GM12891 (cell line): ENCODE measurements around the gene BTD.

Source experiments
- PAX5 ChIP-seq: IDR thresholded peaks from 2 replicates; pipeline ENCODE4 v1.6.1; 2011; ENCODE audit warnings: low read length, moderate library complexity, mild to moderate bottlenecking; ENCODE audit not compliant: insufficient read depth, severe bottlenecking
- POLR2A ChIP-seq: IDR thresholded peaks from 2 replicates; pipeline ENCODE4 v1.6.1; 2011; ENCODE audit warnings: low read depth, low read length, control low read depth
- POLR2AphosphoS5 ChIP-seq: IDR thresholded peaks from 2 replicates; pipeline ENCODE4 v1.6.1; 2011; ENCODE audit warnings: low read depth, low read length, control low read depth
- SPI1 ChIP-seq: IDR thresholded peaks from 2 replicates; pipeline ENCODE4 v1.6.1; 2011; ENCODE audit warnings: low read depth, low read length, control low read depth
- TAF1 ChIP-seq: IDR thresholded peaks from 2 replicates; pipeline ENCODE4 v1.6.1; 2011; ENCODE audit warnings: low read depth, low read length, control low read depth

- TF ChIP-seq SPI1 (no peak), POLR2A (no peak), POLR2AphosphoS5 (no peak), TAF1 (no peak), PAX5 (no peak)
Measured at GRCh38 chr3:15638891-15639262, 37.3 kb downstream of the BTD start.
